MCF 10A (cell line): ENCODE data around the gene ADARB1. TPM values are rescaled to one million over a fixed set of nuclear protein-coding genes. Genes with fewer than 3 reads are reported as not detected.

Source experiments
- BruUV-seq: library from RNA; stranded (reverse); fragments of 400-500 nt; replicated peaks from 2 replicates; lab custom pipeline; 2021; lab: Mats Ljungman, UMichigan
- CTCF ChIA-PET: fragments of 300-600 bp; sonication (Branson Sonifier 250); formaldehyde crosslinking; extraction: SDS; loops from one replicate; lab custom pipeline; 2021; ENCODE audit warnings: antibody characterized with exemption, inconsistent platforms; lab: Yijun Ruan, JAX
- POLR2A ChIA-PET: fragments of 300-600, 350-650 bp; sonication (Branson Sonifier 250); formaldehyde crosslinking; extraction: SDS; loops from one replicate; lab custom pipeline; 2020; ENCODE audit warnings: antibody characterized with exemption, inconsistent platforms; lab: Yijun Ruan, JAX
- DNase-seq: peaks from one replicate; pipeline ENCODE4 v3.0.0-alpha.2; 2018; ENCODE audit not compliant: unreplicated experiment
- H3K27ac Mint-ChIP-seq: one replicate; pipeline ENCODE4 v1.8.0; 2022; ENCODE audit warnings: mild to moderate bottlenecking, low read depth, mixed read lengths; ENCODE audit not compliant: unreplicated experiment
- H3K27me3 Mint-ChIP-seq: one replicate; pipeline ENCODE4 v1.8.0; 2022; ENCODE audit warnings: mixed read lengths; ENCODE audit not compliant: insufficient read depth, unreplicated experiment
- H3K36me3 Mint-ChIP-seq: one replicate; pipeline ENCODE4 v1.8.0; 2022; ENCODE audit warnings: mild to moderate bottlenecking, moderate library complexity, mixed read lengths; ENCODE audit not compliant: insufficient read depth, unreplicated experiment
- H3K4me1 Mint-ChIP-seq: one replicate; pipeline ENCODE4 v1.8.0; 2022; ENCODE audit warnings: mixed read lengths; ENCODE audit not compliant: insufficient read depth, unreplicated experiment
- H3K4me3 Mint-ChIP-seq: one replicate; pipeline ENCODE4 v1.8.0; 2022; ENCODE audit warnings: mild to moderate bottlenecking, moderate library complexity, mixed read lengths; ENCODE audit not compliant: unreplicated experiment
- H3K9me3 Mint-ChIP-seq: one replicate; pipeline ENCODE4 v1.8.0; 2022; ENCODE audit warnings: mixed read lengths; ENCODE audit not compliant: unreplicated experiment
- intact Hi-C: fragments of 100-400 bp; cut with micrococcal nuclease; formaldehyde crosslinking; loops from 2 replicates; pipeline ENCODE4 v1.14.1; 2022
- total RNA-seq: library from RNA; stranded (reverse); gene quantifications from 2 replicates; pipeline ENCODE4 v1.2.3, GENCODE V29; 2022
- TF ChIP-seq, protein P1 (sequence below): fragments of 200-600 bp; IDR thresholded peaks from one replicate; pipeline ENCODE4 v1.8.0; 2022; ENCODE audit warnings: antibody characterized with exemption, mild to moderate bottlenecking; ENCODE audit not compliant: unreplicated experiment

ADARB1 gene
- total RNA-seq, 1 experiment from 2014 or later, result 19.4 TPM

GRCh38 chr21:45151445-45152160, 77.2 kb downstream of the ADARB1 start:
- Mint-ChIP-seq H3K27me3 (no peaks in the 10 kb centered on the region), H3K4me3 (no peak overlapping the region), H3K9me3 (no peaks in the 10 kb centered on the region), H3K4me1 (peaks cover 24% of the 10 kb centered on the region), H3K36me3 (peaks cover 9% of the 10 kb centered on the region), H3K27ac (no peak overlapping the region)
- ChIA-PET CTCF (interaction anchor here (0.6 to 2.1 kb wide), 4 partner anchors 13 to 76 kb away, joined by 3 to 8 read pairs (median 4); no protein-coding TSS in a partner anchor), POLR2A (no interaction called here)
- TF ChIP-seq, protein P1, sequence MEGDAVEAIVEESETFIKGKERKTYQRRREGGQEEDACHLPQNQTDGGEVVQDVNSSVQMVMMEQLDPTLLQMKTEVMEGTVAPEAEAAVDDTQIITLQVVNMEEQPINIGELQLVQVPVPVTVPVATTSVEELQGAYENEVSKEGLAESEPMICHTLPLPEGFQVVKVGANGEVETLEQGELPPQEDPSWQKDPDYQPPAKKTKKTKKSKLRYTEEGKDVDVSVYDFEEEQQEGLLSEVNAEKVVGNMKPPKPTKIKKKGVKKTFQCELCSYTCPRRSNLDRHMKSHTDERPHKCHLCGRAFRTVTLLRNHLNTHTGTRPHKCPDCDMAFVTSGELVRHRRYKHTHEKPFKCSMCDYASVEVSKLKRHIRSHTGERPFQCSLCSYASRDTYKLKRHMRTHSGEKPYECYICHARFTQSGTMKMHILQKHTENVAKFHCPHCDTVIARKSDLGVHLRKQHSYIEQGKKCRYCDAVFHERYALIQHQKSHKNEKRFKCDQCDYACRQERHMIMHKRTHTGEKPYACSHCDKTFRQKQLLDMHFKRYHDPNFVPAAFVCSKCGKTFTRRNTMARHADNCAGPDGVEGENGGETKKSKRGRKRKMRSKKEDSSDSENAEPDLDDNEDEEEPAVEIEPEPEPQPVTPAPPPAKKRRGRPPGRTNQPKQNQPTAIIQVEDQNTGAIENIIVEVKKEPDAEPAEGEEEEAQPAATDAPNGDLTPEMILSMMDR, result no peak
- BruUV-seq, result no TSS peak
- no peak for DNase-seq
- intact Hi-C loops, result no loop called here

GRCh38 chr21:45152265-45152746, 77.9 kb downstream of the ADARB1 start:
- BruUV-seq, result no TSS peak
- H3K27me3 Mint-ChIP-seq, result no peaks in the 10 kb centered on the region
- CTCF ChIA-PET, result interaction anchor here (0.6 to 2.1 kb wide), 3 partner anchors 14 to 287 kb away, joined by 3 to 8 read pairs (median 5); no protein-coding TSS in a partner anchor

DNA sequence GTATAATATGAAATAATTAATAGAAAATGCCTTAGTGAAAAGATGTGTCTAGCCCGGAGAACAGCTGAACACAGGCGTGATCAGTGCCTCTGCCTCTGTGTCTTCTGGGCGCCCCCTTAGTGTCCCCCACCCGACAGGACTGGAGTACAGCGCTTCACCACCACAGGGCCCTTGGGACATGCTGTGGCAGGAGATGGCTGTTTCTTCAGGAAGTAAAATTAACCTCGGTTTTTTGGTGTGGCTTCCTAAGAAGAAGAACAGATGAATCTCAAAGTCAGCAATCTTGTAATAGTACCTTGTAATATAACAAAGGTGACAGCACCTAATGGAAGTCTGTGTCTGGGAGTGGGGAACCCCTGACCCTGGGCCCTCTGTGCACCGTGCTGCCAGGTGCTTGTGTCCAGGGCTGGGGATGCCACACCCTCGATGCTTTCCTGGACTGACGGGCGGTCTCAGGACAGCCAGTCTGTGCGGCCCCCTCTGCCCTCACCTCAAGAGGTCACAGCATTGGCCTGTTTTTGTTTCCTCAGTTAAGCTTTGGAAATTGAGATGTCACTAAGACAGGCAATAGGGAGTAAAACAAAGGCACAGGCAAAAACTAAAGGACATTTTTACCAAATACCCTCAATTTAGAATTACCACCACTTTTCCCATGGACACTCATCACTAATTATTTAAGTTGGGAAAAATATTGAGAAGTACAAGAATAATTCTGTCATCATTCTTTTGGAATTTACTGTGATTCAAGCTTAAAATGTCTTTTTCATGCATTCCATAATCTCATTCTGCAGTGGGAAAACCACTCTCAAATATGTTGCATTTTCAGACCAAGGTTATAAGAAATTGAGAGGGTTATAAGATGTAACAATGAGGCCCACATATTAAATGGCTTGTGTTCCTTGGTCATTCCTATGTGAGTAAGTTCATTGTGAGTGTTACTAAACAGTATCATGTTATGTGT, 79.3 kb downstream of the ADARB1 start:
- TF ChIP-seq, protein P1, result no peak
- POLR2A ChIA-PET, result no interaction called here
- no TSS peak for BruUV-seq
- DNase-seq, result no peak
- Mint-ChIP-seq H3K27me3 (no peaks in the 10 kb centered on the region), H3K36me3 (peaks cover 9% of the 10 kb centered on the region), H3K9me3 (no peaks in the 10 kb centered on the region), H3K4me1 (peaks cover 11% of the 10 kb centered on the region), H3K4me3 (no peak overlapping the region), H3K27ac (no peak overlapping the region)
- CTCF ChIA-PET, result interaction anchor here (0.7 to 2.2 kb wide), 4 partner anchors 13 to 286 kb away, joined by 3 to 8 read pairs (median 6); no protein-coding TSS in a partner anchor
- intact Hi-C loops, result no loop called here

More at GRCh38 chr21:45152265-45152746, 77.9 kb downstream of the ADARB1 start:
- no peak overlapping the region for H3K27ac Mint-ChIP-seq
- no peak overlapping the region for H3K4me3 Mint-ChIP-seq
- no peaks in the 10 kb centered on the region for H3K9me3 Mint-ChIP-seq
- POLR2A ChIA-PET, result no interaction called here
- intact Hi-C loops, result no loop called here
- TF ChIP-seq, protein P1, result no peak
- peaks cover 9% of the 10 kb centered on the region for H3K36me3 Mint-ChIP-seq
- DNase-seq, result no peak
- H3K4me1 Mint-ChIP-seq, result peaks cover 24% of the 10 kb centered on the region
